ENCODE results near the gene RNU2-63P.

DNA sequence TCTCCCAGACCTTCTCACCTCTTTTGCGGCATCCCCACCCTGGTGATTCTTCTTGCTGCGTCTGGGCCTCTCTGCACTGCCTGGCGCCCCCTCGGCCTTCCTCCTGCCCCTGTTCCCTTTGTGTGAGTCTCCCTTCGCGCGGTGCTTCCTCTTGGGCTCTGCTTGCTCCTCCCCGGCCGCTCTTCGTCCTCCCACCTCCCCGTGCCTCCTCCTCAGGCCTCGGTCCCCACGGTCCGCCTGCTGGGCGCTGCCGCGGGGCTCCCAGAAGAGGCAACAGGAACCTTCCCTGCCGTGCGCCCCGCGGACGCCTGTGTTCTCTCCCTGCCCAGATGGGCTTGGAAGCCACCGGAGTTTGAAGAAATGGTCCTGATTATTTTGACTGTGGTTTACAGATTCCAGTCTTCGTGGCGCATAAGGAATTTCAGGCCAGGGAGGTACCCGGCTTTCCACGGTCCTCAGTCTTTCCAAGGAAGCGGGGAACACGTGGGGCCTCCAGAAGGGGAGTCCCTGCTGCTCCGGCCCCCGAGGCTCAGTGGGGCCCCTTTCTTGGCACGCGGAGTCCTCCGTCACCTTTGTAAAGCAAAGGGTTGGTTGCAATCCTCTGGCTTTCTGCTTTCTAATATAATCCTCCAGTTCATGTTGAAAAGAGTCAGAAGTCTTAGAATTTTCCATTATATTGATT lies 13.1 kb downstream of the RNU2-63P start:
- TF ChIP-seq, protein P1, sequence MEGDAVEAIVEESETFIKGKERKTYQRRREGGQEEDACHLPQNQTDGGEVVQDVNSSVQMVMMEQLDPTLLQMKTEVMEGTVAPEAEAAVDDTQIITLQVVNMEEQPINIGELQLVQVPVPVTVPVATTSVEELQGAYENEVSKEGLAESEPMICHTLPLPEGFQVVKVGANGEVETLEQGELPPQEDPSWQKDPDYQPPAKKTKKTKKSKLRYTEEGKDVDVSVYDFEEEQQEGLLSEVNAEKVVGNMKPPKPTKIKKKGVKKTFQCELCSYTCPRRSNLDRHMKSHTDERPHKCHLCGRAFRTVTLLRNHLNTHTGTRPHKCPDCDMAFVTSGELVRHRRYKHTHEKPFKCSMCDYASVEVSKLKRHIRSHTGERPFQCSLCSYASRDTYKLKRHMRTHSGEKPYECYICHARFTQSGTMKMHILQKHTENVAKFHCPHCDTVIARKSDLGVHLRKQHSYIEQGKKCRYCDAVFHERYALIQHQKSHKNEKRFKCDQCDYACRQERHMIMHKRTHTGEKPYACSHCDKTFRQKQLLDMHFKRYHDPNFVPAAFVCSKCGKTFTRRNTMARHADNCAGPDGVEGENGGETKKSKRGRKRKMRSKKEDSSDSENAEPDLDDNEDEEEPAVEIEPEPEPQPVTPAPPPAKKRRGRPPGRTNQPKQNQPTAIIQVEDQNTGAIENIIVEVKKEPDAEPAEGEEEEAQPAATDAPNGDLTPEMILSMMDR (IDR thresholded peaks at IDR 0.05): no peak
- TF ChIP-seq POLR2A (IDR thresholded peaks at IDR 0.05): no peak
